Hepatocyte (in vitro differentiated cells): ENCODE measurements around the gene SRPK2.

Experiments used
- CTCF ChIP-seq: fragments of 200-600 bp; sonication (generic); IDR thresholded peaks from 2 replicates; pipeline ENCODE4 v1.5.1; 2016; ENCODE audit warnings: antibody characterized with exemption, mild to moderate bottlenecking; ENCODE audit not compliant: poor library complexity
- EZH2 ChIP-seq: fragments of 200-600 bp; sonication (generic); IDR thresholded peaks from 2 replicates; pipeline ENCODE4 v1.6.1; 2016; ENCODE audit warnings: antibody characterized with exemption, mild to moderate bottlenecking, borderline replicate concordance
- EZH2phosphoT487 ChIP-seq: fragments of 200-600 bp; sonication (generic); IDR thresholded peaks from one replicate; pipeline ENCODE4 v1.6.1; 2018; ENCODE audit warnings: antibody characterized with exemption, mild to moderate bottlenecking, low read depth, moderate library complexity; ENCODE audit not compliant: unreplicated experiment, severe bottlenecking

- TF ChIP-seq CTCF (no peak), EZH2 (no peak), EZH2phosphoT487 (no peak)
These were observed 163.7 kb downstream of the SRPK2 start for GRCh38 chr7:105224884-105225651.
